Skeletal muscle satellite cell (primary cell): ENCODE measurements around the gene RAI14.

ENCODE experiments used
- H3K27me3 ChIP-seq: 2 replicates; pipeline ENCODE4 v1.7.0; 2013; ENCODE audit warnings: low read length; ENCODE audit not compliant: control insufficient read depth, insufficient read depth
- H3K36me3 ChIP-seq: 2 replicates; pipeline ENCODE4 v1.7.0; 2013; ENCODE audit warnings: mild to moderate bottlenecking, control low read depth, low read length; ENCODE audit not compliant: insufficient read depth
- H3K4me1 ChIP-seq: 2 replicates; pipeline ENCODE4 v1.7.0; 2013; ENCODE audit warnings: low read length; ENCODE audit not compliant: control insufficient read depth, insufficient read depth
- H3K4me2 ChIP-seq: 2 replicates; pipeline ENCODE4 v1.7.0; 2013; ENCODE audit warnings: mild to moderate bottlenecking, low read length
- H3K4me3 ChIP-seq: 2 replicates; pipeline ENCODE4 v1.7.0; 2013; ENCODE audit warnings: low read length
- H3K9ac ChIP-seq: 2 replicates; pipeline ENCODE4 v1.7.0; 2013; ENCODE audit warnings: mild to moderate bottlenecking, low read depth, low read length, moderate library complexity
- H3K9me3 ChIP-seq: replicated peaks from 2 replicates; pipeline ENCODE4 v1.7.0; 2013; ENCODE audit warnings: mild to moderate bottlenecking, control low read depth, low read length

RAI14 gene

DNA sequence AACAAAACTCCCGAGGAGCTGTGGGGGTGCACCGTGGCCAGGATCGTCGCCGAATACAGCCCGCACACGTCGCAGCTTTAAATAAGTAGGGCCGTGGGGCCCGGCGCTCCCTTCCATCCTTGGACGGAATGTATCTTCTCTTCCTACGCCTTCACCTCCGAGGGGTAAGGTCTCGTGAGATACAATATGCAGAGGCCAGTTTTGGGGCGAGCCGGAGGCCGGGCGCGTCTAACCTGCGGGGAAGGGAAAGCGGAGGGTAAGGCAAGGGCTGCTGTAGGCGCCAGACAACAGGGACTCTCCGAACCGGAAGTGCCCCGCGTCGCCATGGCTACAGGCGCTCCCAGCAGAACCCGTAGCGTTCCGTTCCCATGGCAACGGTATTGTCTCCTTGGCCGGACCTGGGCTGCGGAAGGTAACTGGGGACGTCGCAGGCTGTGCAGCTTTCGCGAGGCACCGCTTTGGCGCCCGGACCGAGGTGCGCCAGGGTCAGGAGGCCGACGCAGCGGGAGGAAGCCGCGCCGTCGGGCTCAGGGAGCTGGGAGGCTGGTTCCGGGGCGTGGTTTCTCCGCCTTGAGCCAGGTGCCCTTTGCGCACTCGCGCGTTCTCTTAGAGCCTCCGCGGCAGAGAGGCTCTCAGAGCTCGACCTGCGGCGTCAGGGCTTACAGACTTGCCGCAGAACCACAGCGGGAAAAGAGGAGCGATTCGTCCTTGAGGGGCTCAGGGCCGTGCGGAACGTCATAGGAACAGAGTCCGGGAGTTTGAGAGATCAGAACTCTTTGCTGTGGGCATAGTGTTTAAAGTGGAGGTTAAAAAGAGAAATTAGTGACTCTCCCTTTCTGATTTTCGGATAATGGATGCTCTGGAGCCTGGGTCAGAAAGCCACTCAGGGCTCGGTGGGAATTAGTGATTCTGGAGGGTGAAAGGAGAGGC lies 182.9 kb downstream of the RAI14 start, which contains the start of gene TTC23L:
TTC23L (plus strand) TSS at position 380 of the 930 bp plus-strand sequence. CDS start 1,508 bp downstream, outside the sequence.
- no peaks in the 10 kb centered on the region for H3K9me3 ChIP-seq
- H3K36me3 ChIP-seq, result peaks cover 4% of the 10 kb centered on the region
- H3K4me1 ChIP-seq, result peaks cover 11% of the 10 kb centered on the region
- H3K9ac ChIP-seq, result peak within 1 kb of the TSS; percentile 69
- H3K4me2 ChIP-seq, result peak within 1 kb of the TSS; percentile 96
- H3K4me3 ChIP-seq, result peak within 1 kb of the TSS; percentile 93
- H3K27me3 ChIP-seq, result no peaks in the 10 kb centered on the region

DNA sequence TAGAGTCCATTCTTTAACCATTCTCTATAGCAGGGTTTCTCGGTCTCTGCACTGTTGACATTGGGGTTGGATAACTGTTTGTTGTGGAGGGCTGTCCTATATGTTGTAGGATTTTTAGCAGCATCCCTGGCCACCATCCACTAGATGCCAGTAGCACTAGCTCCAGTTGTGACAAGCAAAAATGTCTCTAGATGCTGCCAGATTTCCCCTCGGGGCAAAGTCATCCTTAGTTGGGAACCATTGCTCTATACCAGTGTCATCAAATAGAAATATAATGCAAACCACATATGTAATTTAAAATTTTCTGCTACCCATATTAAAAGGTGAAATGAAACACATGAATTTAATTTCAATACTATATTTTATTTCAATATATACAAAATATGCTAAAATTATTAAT lies 185.7 kb downstream of the RAI14 start:
- H3K36me3 ChIP-seq, result no peaks in the 10 kb centered on the region
- no peak overlapping the region for H3K4me2 ChIP-seq
- H3K4me1 ChIP-seq, result peaks cover 11% of the 10 kb centered on the region
- H3K27me3 ChIP-seq, result no peaks in the 10 kb centered on the region
- no peak overlapping the region for H3K9ac ChIP-seq
- H3K4me3 ChIP-seq, result no peak overlapping the region
- no peaks in the 10 kb centered on the region for H3K9me3 ChIP-seq

DNA sequence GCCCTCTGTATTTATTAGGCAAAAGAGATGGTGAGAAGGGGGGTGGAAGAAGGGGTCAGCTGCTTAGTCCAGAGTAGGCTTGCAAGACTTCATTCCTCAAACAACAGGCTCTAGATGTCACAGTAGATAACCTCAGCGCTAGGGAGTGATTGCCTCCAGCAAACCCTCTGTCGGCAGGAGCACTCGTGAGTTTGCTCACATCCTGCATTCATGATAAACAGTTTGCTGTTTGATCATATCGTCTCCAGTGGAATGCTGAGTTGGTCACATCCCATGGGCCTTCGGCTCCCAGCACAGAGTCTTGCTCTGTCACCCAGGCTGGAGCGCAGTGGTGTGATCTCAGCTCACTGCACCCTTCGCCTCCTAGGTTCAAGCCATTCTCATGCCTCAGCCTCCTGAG lies 186.4 kb downstream of the RAI14 start:
- H3K36me3 ChIP-seq, result no peaks in the 10 kb centered on the region
- H3K4me3 ChIP-seq, result no peak overlapping the region
- no peak overlapping the region for H3K4me2 ChIP-seq
- no peak overlapping the region for H3K9ac ChIP-seq
- H3K9me3 ChIP-seq, result no peaks in the 10 kb centered on the region
- H3K4me1 ChIP-seq, result peaks cover 11% of the 10 kb centered on the region
- H3K27me3 ChIP-seq, result no peaks in the 10 kb centered on the region

DNA sequence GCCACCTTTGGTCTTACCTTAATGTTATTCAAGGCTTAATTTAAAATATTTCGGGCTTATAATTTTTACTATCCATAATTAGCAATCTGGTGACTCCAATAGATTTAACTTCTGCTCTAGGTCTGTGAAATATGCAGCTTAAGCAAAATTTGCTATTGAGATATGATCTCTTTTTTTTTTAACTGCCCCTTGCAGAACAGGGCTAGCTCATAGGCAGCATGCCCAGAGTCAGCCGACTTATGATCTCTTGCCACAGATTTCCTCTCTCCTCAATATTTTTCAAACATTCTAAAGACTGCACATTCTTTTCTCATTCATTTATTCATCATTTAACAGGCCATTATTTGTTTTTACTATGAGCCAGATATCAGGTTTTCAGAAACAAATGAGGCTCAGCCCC lies 187.4 kb downstream of the RAI14 start:
- Histone ChIP-seq H3K4me1 (peaks cover 8% of the 10 kb centered on the region), H3K27me3 (no peaks in the 10 kb centered on the region), H3K36me3 (no peaks in the 10 kb centered on the region), H3K4me2 (no peak overlapping the region), H3K4me3 (no peak overlapping the region), H3K9me3 (no peaks in the 10 kb centered on the region), H3K9ac (no peak overlapping the region)

DNA sequence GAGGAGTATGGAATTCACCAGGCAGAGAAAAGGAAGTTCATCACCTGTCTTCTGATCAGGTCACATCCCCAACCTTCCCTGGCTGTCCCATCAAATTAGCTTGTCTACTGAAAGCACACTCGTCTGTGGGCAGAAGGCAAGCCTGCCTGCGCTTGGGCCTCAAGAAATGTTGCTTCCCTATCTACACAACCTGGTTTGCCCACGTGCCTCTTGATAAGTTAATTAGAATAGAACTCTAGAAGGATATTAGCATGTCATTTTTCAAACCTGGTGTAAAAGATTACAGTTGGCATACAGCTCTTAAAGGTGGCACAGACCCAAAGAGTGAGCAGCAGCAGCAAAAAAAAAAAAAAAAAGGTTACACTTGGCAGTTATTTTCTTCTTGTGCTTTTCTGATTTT lies 188.0 kb downstream of the RAI14 start:
- Histone ChIP-seq H3K27me3 (no peaks in the 10 kb centered on the region), H3K4me1 (peaks cover 5% of the 10 kb centered on the region), H3K36me3 (no peaks in the 10 kb centered on the region), H3K4me3 (no peak overlapping the region), H3K9ac (no peak overlapping the region), H3K4me2 (no peak overlapping the region), H3K9me3 (no peaks in the 10 kb centered on the region)

DNA sequence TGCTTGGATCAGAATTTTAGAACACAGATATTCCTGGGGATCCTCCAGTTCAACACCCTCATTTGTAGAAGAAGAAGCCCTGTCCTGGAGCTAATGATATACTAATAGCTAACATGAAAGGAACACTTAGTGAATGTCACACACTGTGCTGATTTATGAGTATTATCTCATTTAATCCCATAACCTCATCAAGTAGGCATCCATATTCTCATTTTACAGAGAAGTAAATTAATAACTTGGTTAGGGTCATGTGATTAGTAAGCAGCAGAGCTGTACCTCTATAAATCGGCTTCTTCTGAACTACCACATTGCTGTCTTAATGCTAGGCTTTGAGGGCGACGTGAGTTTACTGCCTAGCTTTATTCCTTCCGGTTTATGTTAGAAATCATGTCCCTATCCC lies 188.9 kb downstream of the RAI14 start:
- H3K4me2 ChIP-seq, result no peak overlapping the region
- H3K36me3 ChIP-seq, result no peaks in the 10 kb centered on the region
- no peak overlapping the region for H3K4me3 ChIP-seq
- H3K27me3 ChIP-seq, result no peaks in the 10 kb centered on the region
- H3K4me1 ChIP-seq, result no peaks in the 10 kb centered on the region
- no peak overlapping the region for H3K9ac ChIP-seq
- no peaks in the 10 kb centered on the region for H3K9me3 ChIP-seq

DNA sequence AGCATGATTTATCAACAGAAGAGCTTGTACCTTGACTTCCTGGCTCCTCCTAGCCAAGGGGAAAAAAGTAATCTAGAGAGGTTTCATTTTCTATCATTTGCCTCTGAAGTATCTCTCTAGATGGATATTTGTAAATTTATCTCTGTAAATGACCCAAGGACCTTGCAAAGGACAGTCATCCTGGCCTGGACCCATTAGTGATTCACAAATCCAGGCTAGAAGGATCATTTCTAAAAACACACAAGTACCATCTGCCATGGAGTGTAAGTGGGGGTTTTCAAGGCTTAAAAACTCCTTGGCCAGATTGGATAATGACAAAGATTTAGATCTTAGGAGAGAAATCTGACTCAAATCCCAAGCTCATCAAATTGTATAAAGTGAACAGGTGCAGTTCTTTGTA lies 190.9 kb downstream of the RAI14 start:
- no peaks in the 10 kb centered on the region for H3K27me3 ChIP-seq
- H3K4me3 ChIP-seq, result no peak overlapping the region
- H3K36me3 ChIP-seq, result no peaks in the 10 kb centered on the region
- H3K4me2 ChIP-seq, result no peak overlapping the region
- H3K4me1 ChIP-seq, result no peaks in the 10 kb centered on the region
- no peak overlapping the region for H3K9ac ChIP-seq
- no peaks in the 10 kb centered on the region for H3K9me3 ChIP-seq

DNA sequence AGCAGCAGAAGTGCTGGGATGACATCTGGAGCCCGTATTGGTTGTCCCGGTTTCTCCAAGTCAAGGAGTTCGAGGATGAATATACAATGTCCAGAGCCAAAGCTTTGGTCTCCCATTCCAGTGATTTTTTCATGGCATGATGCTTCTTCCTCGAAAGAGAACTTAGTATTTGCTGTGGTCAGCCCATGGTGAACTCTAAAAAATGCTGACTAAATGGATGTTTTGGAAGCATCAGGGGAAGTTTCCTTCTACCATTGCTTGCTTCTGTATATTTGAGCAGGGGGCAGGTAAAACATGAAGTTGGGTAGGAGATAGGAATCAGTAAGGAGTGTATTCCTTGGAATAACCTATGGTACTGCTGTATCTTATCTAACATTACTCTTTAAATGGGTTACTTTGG lies 191.4 kb downstream of the RAI14 start:
- H3K9me3 ChIP-seq, result no peaks in the 10 kb centered on the region
- H3K4me3 ChIP-seq, result no peak overlapping the region
- no peaks in the 10 kb centered on the region for H3K36me3 ChIP-seq
- no peak overlapping the region for H3K4me2 ChIP-seq
- H3K4me1 ChIP-seq, result no peaks in the 10 kb centered on the region
- no peak overlapping the region for H3K9ac ChIP-seq
- no peaks in the 10 kb centered on the region for H3K27me3 ChIP-seq

DNA sequence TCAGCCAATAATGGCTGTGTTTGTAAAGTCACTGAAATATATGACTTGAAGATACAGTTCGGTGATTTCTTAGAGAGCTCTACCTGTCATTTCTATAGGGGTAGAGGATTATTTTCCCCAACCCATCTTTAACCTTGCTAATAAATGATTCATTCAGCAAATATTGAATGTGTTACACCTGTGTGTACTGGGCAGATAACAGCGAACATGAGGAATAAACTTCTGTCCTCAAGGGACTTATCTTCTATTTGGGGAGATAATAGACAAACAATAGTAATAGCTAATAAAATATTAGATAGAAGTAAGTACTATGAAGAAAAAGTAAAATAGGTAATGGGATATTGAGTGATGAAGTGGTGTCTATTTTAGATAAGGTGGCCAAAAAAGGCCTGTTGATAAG lies 192.1 kb downstream of the RAI14 start:
- Histone ChIP-seq H3K9ac (no peak overlapping the region), H3K4me3 (no peak overlapping the region), H3K4me1 (no peaks in the 10 kb centered on the region), H3K4me2 (no peak overlapping the region), H3K27me3 (no peaks in the 10 kb centered on the region), H3K36me3 (no peaks in the 10 kb centered on the region), H3K9me3 (no peaks in the 10 kb centered on the region)

DNA sequence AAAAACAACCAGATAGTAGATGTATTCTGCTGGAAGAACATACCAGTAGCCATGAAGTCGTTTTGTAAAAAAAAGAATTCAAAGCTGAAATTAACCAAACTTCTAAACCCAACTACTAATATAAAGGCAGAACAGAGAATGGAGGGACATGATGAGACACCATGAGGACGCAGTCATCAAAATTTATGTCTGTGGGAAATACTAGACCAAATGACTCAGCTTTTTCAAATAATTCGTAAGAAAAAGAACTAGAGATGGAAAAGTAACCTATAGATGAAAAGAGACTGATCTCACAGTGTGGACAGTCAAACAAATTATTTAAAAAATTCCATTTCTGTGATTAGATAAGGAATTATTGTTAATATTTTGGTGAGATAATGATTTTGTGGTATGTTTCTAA lies 193.1 kb downstream of the RAI14 start:
- H3K4me1 ChIP-seq, result no peaks in the 10 kb centered on the region
- H3K27me3 ChIP-seq, result no peaks in the 10 kb centered on the region
- H3K9me3 ChIP-seq, result no peaks in the 10 kb centered on the region
- H3K4me2 ChIP-seq, result no peak overlapping the region
- H3K4me3 ChIP-seq, result no peak overlapping the region
- H3K36me3 ChIP-seq, result no peaks in the 10 kb centered on the region
- no peak overlapping the region for H3K9ac ChIP-seq

DNA sequence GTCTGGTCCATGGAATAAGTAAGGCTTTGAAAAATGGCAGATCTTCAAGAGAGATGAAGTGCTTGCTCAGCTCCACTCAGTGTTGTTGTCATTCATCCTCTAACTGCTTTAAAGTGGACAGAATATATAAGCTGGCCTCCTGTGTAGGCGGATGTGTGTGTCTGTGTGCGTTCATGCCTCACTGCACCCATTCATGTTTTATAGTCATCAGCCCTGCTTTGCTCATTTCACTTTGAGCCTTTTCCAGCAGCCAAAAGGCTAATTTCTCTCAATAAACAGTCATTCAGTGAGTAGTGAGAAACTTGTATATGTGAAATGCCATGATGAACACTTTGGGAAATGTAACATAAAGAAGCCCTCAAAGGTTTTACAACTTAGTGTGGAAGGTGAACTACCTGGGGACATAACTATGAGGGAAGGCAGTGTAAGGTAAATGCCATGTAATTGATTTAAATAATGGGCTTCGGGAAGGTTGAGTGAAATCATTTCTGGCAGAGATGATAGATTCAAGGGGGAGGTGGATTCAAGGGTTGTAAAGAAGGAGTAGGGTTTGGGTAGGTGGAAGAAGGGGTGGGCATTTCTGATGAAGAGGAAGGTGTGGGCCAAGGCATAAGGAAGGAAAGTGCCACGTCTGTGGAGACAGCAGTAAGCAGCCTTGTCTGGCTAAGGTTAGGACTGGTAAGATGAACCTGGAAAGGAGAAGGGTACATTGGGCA lies 198.5 kb downstream of the RAI14 start:
- peaks cover 9% of the 10 kb centered on the region for H3K4me1 ChIP-seq
- no peak overlapping the region for H3K9ac ChIP-seq
- H3K9me3 ChIP-seq, result no peaks in the 10 kb centered on the region
- no peaks in the 10 kb centered on the region for H3K27me3 ChIP-seq
- no peaks in the 10 kb centered on the region for H3K36me3 ChIP-seq
- no peak overlapping the region for H3K4me3 ChIP-seq
- H3K4me2 ChIP-seq, result no peak overlapping the region
